Activated CD4-positive, alpha-beta T cell treated with anti-CD3 and anti-CD28 coated beads, Interleukin-2, amount 10 ng/mL, durations not matched to agents 24 days and 14 days (primary cell): ENCODE results near the gene SDR39U1. TPM values are rescaled to one million over a fixed set of nuclear protein-coding genes. Genes with fewer than 3 reads are reported as not detected.

ENCODE experiments used
- DNase-seq: peaks from one replicate; pipeline ENCODE4 v3.0.0; 2022
- H3K27ac Mint-ChIP-seq: one replicate; pipeline ENCODE4 v1.8.0; 2022; ENCODE audit warnings: mild to moderate bottlenecking, mixed read lengths
- H3K27me3 Mint-ChIP-seq: one replicate; pipeline ENCODE4 v1.8.0; 2022; ENCODE audit warnings: mixed read lengths
- H3K36me3 Mint-ChIP-seq: one replicate; pipeline ENCODE4 v1.8.0; 2022; ENCODE audit warnings: low read depth, mild to moderate bottlenecking, mixed read lengths
- H3K4me1 Mint-ChIP-seq: one replicate; pipeline ENCODE4 v1.8.0; 2021; ENCODE audit warnings: mixed read lengths
- H3K4me3 Mint-ChIP-seq: one replicate; pipeline ENCODE4 v1.8.0; 2022; ENCODE audit warnings: mild to moderate bottlenecking, moderate library complexity, mixed read lengths
- H3K9me3 Mint-ChIP-seq: one replicate; pipeline ENCODE4 v1.8.0; 2021; ENCODE audit warnings: mixed read lengths
- intact Hi-C: fragments of 100-400 bp; cut with micrococcal nuclease; formaldehyde crosslinking; loops from one replicate; pipeline ENCODE4 v1.15.1; 2023
- total RNA-seq: library from RNA; stranded (reverse); gene quantifications from 2 replicates; pipeline ENCODE4 v1.2.3, GENCODE V29; 2022

SDR39U1 gene
- total RNA-seq, 1 donor from 2014 or later = 49.7 TPM

- H3K9me3 Mint-ChIP-seq = no peaks in the 10 kb centered on the region
- no peak for DNase-seq
- intact Hi-C loops = no loop called here
- no peaks in the 10 kb centered on the region for H3K36me3 Mint-ChIP-seq
- H3K27me3 Mint-ChIP-seq = peaks cover 44% of the 10 kb centered on the region
- no peak overlapping the region for H3K4me3 Mint-ChIP-seq
- H3K4me1 Mint-ChIP-seq = peaks cover 3% of the 10 kb centered on the region
- H3K27ac Mint-ChIP-seq = no peak overlapping the region
Observed at GRCh38 chr14:24403294-24403998, 39.1 kb downstream of the SDR39U1 start.

- Mint-ChIP-seq H3K27me3 (peaks cover 46% of the 10 kb centered on the region), H3K4me1 (peaks cover 3% of the 10 kb centered on the region), H3K27ac (no peak overlapping the region), H3K4me3 (no peak overlapping the region), H3K36me3 (no peaks in the 10 kb centered on the region), H3K9me3 (no peaks in the 10 kb centered on the region)
- no peak for DNase-seq
- intact Hi-C loops = no loop called here
Observed at GRCh38 chr14:24401810-24402702, 40.5 kb downstream of the SDR39U1 start.

GRCh38 chr14:24399999-24400718 lies 42.4 kb downstream of the SDR39U1 start:
- Mint-ChIP-seq H3K9me3 (no peaks in the 10 kb centered on the region), H3K27ac (peak overlapping the region; percentile 27), H3K36me3 (no peaks in the 10 kb centered on the region), H3K4me1 (peaks cover 6% of the 10 kb centered on the region), H3K4me3 (no peak overlapping the region), H3K27me3 (peaks cover 50% of the 10 kb centered on the region)
- DNase-seq = no peak
- intact Hi-C loops = no loop called here

- no peaks in the 10 kb centered on the region for H3K36me3 Mint-ChIP-seq
- H3K27me3 Mint-ChIP-seq = peaks cover 45% of the 10 kb centered on the region
- peak overlapping the region; percentile 69 for H3K4me3 Mint-ChIP-seq
- intact Hi-C loops = no loop called here
- no peaks in the 10 kb centered on the region for H3K9me3 Mint-ChIP-seq
- peaks cover 6% of the 10 kb centered on the region for H3K4me1 Mint-ChIP-seq
- no peak overlapping the region for H3K27ac Mint-ChIP-seq
- no peak for DNase-seq
Observed at GRCh38 chr14:24399447-24399822, 43.1 kb downstream of the SDR39U1 start.

DNA sequence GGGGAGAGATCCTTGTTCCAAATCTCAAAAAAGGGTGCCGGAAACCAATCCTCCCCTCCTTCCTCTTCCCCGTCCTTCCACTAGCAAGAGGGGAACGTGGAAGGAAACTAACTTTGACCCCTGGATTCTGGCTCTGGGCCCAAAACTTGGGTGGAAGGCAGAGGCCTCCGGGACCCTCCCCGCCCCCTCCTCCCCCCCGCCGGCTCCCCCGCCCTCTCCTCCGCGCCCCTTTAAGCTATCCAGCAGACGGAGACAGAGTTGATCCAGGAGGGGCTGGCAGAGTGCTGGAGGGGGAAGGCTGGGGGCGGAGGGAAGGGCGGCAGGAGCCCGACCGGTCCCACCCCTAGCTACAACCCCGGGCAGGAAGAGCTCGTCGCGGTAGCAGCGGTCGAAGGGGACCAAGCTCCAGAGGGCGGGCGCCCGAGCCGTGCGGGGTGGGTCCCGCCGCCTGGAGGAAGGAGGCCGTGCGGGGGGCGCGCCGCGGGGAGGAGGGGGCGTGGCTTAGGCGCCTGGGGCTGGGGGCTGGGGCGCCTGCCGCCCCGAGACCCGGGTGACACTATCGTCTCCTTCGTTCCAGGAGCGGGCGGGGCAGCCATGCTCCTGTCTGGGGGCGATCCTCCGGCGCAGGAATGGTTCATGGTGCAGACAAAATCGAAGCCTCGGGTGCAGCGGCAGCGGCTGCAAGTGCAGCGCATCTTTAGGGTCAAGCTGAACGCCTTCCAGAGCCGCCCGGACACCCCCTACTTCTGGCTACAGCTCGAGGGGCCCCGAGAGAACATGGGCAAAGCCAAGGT lies 43.7 kb downstream of the SDR39U1 start, which contains the start of gene NYNRIN:
NYNRIN (plus strand) TSS at position 351 of the 794 bp plus-strand sequence; CDS start at position 595, 244 bp downstream.
- intact Hi-C loops = no loop called here
- no peaks in the 10 kb centered on the region for H3K9me3 Mint-ChIP-seq
- H3K4me1 Mint-ChIP-seq = peaks cover 6% of the 10 kb centered on the region
- H3K27ac Mint-ChIP-seq = no peak within 1 kb of the TSS
- peak within 1 kb of the TSS; percentile 69 for H3K4me3 Mint-ChIP-seq
- H3K36me3 Mint-ChIP-seq = no peaks in the 10 kb centered on the region
- peaks cover 41% of the 10 kb centered on the region for H3K27me3 Mint-ChIP-seq
- DNase-seq = peak; percentile 78

GRCh38 chr14:24398293-24398652 lies 44.3 kb downstream of the SDR39U1 start:
- DNase-seq = no peak
- Mint-ChIP-seq H3K9me3 (no peaks in the 10 kb centered on the region), H3K27me3 (peaks cover 37% of the 10 kb centered on the region), H3K36me3 (no peaks in the 10 kb centered on the region), H3K4me1 (peaks cover 6% of the 10 kb centered on the region), H3K27ac (no peak overlapping the region), H3K4me3 (no peak overlapping the region)
- intact Hi-C loops = no loop called here

- Mint-ChIP-seq H3K9me3 (no peaks in the 10 kb centered on the region), H3K4me3 (no peak overlapping the region)
- intact Hi-C loops = no loop called here
Observed at GRCh38 chr14:24397639-24398292, 44.8 kb downstream of the SDR39U1 start.

GRCh38 chr14:24395609-24396582 lies 46.7 kb downstream of the SDR39U1 start:
- no peak overlapping the region for H3K27ac Mint-ChIP-seq
- intact Hi-C loops = no loop called here
- H3K4me3 Mint-ChIP-seq = no peak overlapping the region
- no peaks in the 10 kb centered on the region for H3K9me3 Mint-ChIP-seq
- H3K36me3 Mint-ChIP-seq = no peaks in the 10 kb centered on the region
- no peak for DNase-seq
- H3K27me3 Mint-ChIP-seq = peaks cover 39% of the 10 kb centered on the region
- H3K4me1 Mint-ChIP-seq = peaks cover 6% of the 10 kb centered on the region

More at GRCh38 chr14:24397639-24398292, 44.8 kb downstream of the SDR39U1 start:
- H3K36me3 Mint-ChIP-seq = no peaks in the 10 kb centered on the region
- H3K27me3 Mint-ChIP-seq = peaks cover 34% of the 10 kb centered on the region
- H3K4me1 Mint-ChIP-seq = peaks cover 6% of the 10 kb centered on the region
- DNase-seq = no peak
- H3K27ac Mint-ChIP-seq = no peak overlapping the region

- peaks cover 38% of the 10 kb centered on the region for H3K27me3 Mint-ChIP-seq
- H3K9me3 Mint-ChIP-seq = no peaks in the 10 kb centered on the region
- H3K27ac Mint-ChIP-seq = no peak overlapping the region
- no peak for DNase-seq
- no peak overlapping the region for H3K4me3 Mint-ChIP-seq
- no peaks in the 10 kb centered on the region for H3K36me3 Mint-ChIP-seq
- intact Hi-C loops = no loop called here
- peaks cover 3% of the 10 kb centered on the region for H3K4me1 Mint-ChIP-seq
Observed at GRCh38 chr14:24394275-24394674, 48.3 kb downstream of the SDR39U1 start.

DNA sequence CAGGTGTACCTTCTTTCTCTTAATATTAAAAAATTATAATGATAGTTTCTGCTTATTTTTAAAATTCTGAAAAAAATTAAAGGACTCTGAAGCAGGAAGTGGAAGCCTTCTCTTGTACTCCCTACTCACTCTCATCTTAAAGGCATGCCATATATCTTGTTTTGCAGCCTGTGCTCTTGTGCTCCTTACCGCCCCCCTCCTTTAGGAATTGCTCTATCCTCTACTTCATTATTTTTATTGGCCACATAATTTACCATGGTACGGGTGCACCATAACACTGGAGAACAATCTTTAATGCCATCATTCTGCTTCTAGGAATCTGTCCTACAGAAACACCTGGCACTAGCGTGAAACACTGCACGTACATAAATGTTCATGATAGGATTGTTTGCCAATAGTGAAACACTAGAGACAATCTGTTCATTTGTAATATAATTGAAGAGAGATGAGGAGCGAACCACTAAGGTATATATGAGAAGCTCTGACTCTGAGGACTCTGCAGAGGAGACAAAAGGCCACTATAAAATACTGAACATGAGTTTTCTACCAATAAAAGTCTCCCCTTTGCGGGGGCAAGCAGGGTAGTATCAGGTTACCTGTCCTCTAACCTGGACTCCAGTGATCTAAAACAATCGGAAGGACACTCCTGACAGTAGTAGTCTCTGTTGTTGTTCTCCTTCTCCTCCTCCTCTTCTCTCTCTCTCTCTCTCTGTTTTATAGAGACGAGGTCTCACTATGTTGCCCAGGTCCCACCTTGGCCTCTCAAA lies 50.1 kb downstream of the SDR39U1 start:
- no peaks in the 10 kb centered on the region for H3K9me3 Mint-ChIP-seq
- H3K36me3 Mint-ChIP-seq = no peaks in the 10 kb centered on the region
- DNase-seq = no peak
- peaks cover 3% of the 10 kb centered on the region for H3K4me1 Mint-ChIP-seq
- no peak overlapping the region for H3K4me3 Mint-ChIP-seq
- H3K27ac Mint-ChIP-seq = no peak overlapping the region
- peaks cover 46% of the 10 kb centered on the region for H3K27me3 Mint-ChIP-seq
- intact Hi-C loops = no loop called here

- no peak overlapping the region for H3K4me3 Mint-ChIP-seq
- H3K9me3 Mint-ChIP-seq = no peaks in the 10 kb centered on the region
- H3K27me3 Mint-ChIP-seq = peaks cover 43% of the 10 kb centered on the region
- H3K27ac Mint-ChIP-seq = no peak overlapping the region
- H3K4me1 Mint-ChIP-seq = peaks cover 2% of the 10 kb centered on the region
- DNase-seq = no peak
- intact Hi-C loops = no loop called here
- H3K36me3 Mint-ChIP-seq = no peaks in the 10 kb centered on the region
Observed at GRCh38 chr14:24390701-24391468, 51.7 kb downstream of the SDR39U1 start.
